Endothelial cell of umbilical vein (primary cell): ENCODE data around the gene KAZALD1. TPM values are rescaled to one million over a fixed set of nuclear protein-coding genes. Genes with fewer than 3 reads are reported as not detected.

Experiments
- BruUV-seq: library from RNA; stranded (reverse); fragments of 400-500 nt; replicated peaks from 2 replicates; lab custom pipeline; 2021; lab: Mats Ljungman, UMichigan
- CTCF ChIA-PET: fragments of 300-600, 350-600 bp; sonication (Branson Sonifier 250); formaldehyde crosslinking; loops from one replicate; lab custom pipeline; 2021; ENCODE audit warnings: antibody characterized with exemption, inconsistent platforms; lab: Charles Lee
- POLR2A ChIA-PET: fragments of 300-600, 350-600 bp; sonication (Branson Sonifier 250); formaldehyde crosslinking; loops from one replicate; lab custom pipeline; 2021; ENCODE audit warnings: antibody characterized with exemption, inconsistent platforms; lab: Charles Lee
- DNase-seq: peaks from one replicate; pipeline ENCODE4 v3.0.0-alpha.2; 2011; ENCODE audit warnings: low read depth, low spot score
- FAIRE-seq: peaks from 2 replicates; lab custom pipeline; 2011; peaks lifted over from hg19 to GRCh38; lab: Jason Lieb, UNC
- H2AFZ ChIP-seq: 2 replicates; pipeline ENCODE4 v1.6.0; 2012; ENCODE audit warnings: low read depth, low read length, control low read depth, inconsistent platforms
- H3K27ac ChIP-seq: 2 replicates; pipeline ENCODE4 v1.5.1; 2011; ENCODE audit warnings: low read depth, mild to moderate bottlenecking, control low read depth, low read length, moderate library complexity; ENCODE audit not compliant: insufficient read depth
- H3K27me3 ChIP-seq, 2 experiments: 2 replicates each; pipeline versions ENCODE4 v1.6.0 to v1.6.1; 2011; ENCODE audit warnings: low read length in 2 of 2, mixed read lengths in 1 of 2; ENCODE audit not compliant: control insufficient read depth in 2 of 2, insufficient read depth in 2 of 2
- H3K36me3 ChIP-seq, 2 experiments: 2 replicates in 1 of 2; 3 replicates in 1 of 2; pipeline ENCODE4 v1.5.1; 2011; ENCODE audit warnings: low read length in 2 of 2, mild to moderate bottlenecking in 1 of 2, moderate library complexity in 1 of 2; ENCODE audit not compliant: control insufficient read depth in 2 of 2, insufficient read depth in 2 of 2; ENCODE audit errors: extremely low read depth in 1 of 2
- H3K4me1 ChIP-seq: 3 replicates; pipeline ENCODE4 v1.5.1; 2011; ENCODE audit warnings: mild to moderate bottlenecking, low read length; ENCODE audit not compliant: control insufficient read depth, insufficient read depth; ENCODE audit errors: extremely low read depth
- H3K4me2 ChIP-seq: 2 replicates; pipeline ENCODE4 v1.6.1; 2011; ENCODE audit warnings: low read length, control low read depth, mixed read lengths; ENCODE audit not compliant: insufficient read depth
- H3K4me3 ChIP-seq, 3 experiments: fragments of 200-600 bp in 1 of 3; sonication (generic), shearing (Covaris generic) in 1 of 3; replicated peaks in 1 of 3; 2 replicates each; pipeline ENCODE4 v1.5.1; 2011 to 2016; ENCODE audit warnings: control low read depth in 3 of 3, low read length in 3 of 3, mild to moderate bottlenecking in 2 of 3, inconsistent platforms in 1 of 3, low read depth in 1 of 3, moderate library complexity in 1 of 3; ENCODE audit not compliant: insufficient read depth in 1 of 3
- H3K79me2 ChIP-seq: 2 replicates; pipeline ENCODE4 v1.6.0; 2012; ENCODE audit warnings: low read length, inconsistent platforms; ENCODE audit not compliant: control insufficient read depth, insufficient read depth
- H3K9ac ChIP-seq: replicated peaks from 2 replicates; pipeline ENCODE3; 2011; ENCODE audit warnings: low read length, control low read depth; ENCODE audit not compliant: insufficient read depth; ENCODE audit errors: extremely low read depth
- H3K9me1 ChIP-seq: replicated peaks from 3 replicates; pipeline ENCODE4 v1.6.0; 2011; ENCODE audit warnings: mild to moderate bottlenecking, low read length; ENCODE audit not compliant: control insufficient read depth, insufficient read depth; ENCODE audit errors: extremely low read depth
- H3K9me3 ChIP-seq: replicated peaks from 2 replicates; pipeline ENCODE4 v1.5.1; 2012; ENCODE audit warnings: low read length, inconsistent platforms; ENCODE audit not compliant: control insufficient read depth, insufficient read depth
- H4K20me1 ChIP-seq: replicated peaks from 2 replicates; pipeline ENCODE3; 2011; ENCODE audit warnings: mild to moderate bottlenecking, low read length; ENCODE audit not compliant: control insufficient read depth, insufficient read depth; ENCODE audit errors: extremely low read depth
- EZH2 ChIP-seq: IDR thresholded peaks from 2 replicates; pipeline ENCODE4 v1.6.1; 2012; ENCODE audit warnings: borderline replicate concordance, low read depth, mild to moderate bottlenecking, moderate library complexity, low read length, inconsistent platforms; ENCODE audit not compliant: severe bottlenecking
- FOS ChIP-seq: IDR thresholded peaks from 2 replicates; pipeline ENCODE4 v1.6.1; 2011; ENCODE audit warnings: mild to moderate bottlenecking, low read length, moderate library complexity, borderline replicate concordance; ENCODE audit not compliant: insufficient read depth
- GATA2 ChIP-seq: IDR thresholded peaks from 2 replicates; pipeline ENCODE4 v1.7.0; 2011; ENCODE audit warnings: low read depth, mild to moderate bottlenecking, moderate library complexity, mixed read lengths, low read length; ENCODE audit not compliant: insufficient read length, insufficient read depth
- JUN ChIP-seq: IDR thresholded peaks from 2 replicates; pipeline ENCODE4 v1.6.1; 2011; ENCODE audit warnings: borderline replicate concordance, low read depth; ENCODE audit not compliant: insufficient read length, insufficient read depth
- MYC ChIP-seq: IDR thresholded peaks from one replicate; pipeline ENCODE4 v1.6.1; 2011; ENCODE audit warnings: mild to moderate bottlenecking, low read depth, low read length
- POLR2A ChIP-seq: IDR thresholded peaks from 2 replicates; pipeline ENCODE4 v1.6.1; 2012; ENCODE audit warnings: low read depth, mild to moderate bottlenecking, control low read depth, low read length
- POLR2AphosphoS5 ChIP-seq: IDR thresholded peaks from 2 replicates; pipeline ENCODE4 v1.6.1; 2012; ENCODE audit warnings: low read depth, mild to moderate bottlenecking, control low read depth, low read length, moderate library complexity; ENCODE audit not compliant: insufficient read depth
- dilution Hi-C: fragments of 300-500 bp; cut with MboI; formaldehyde crosslinking; loops from one replicate; pipeline ENCODE4 v1.15.0; 2019; ENCODE audit warnings: low sequenced_read_pairs; ENCODE audit not compliant: extremely low pct_ligation_motif_present
- intact Hi-C: fragments of 100-400 bp; cut with micrococcal nuclease; formaldehyde crosslinking; loops from one replicate; pipeline ENCODE4 v1.10.0; 2022
- polyA plus RNA-seq, 4 experiments: library from polyadenylated mRNA; depleted of rRNA in 3 of 4; stranded (reverse) in 3 of 4; unstranded in 1 of 4; fragments of >200 nt; gene quantifications; 2 replicates each; pipeline versions ENCODE4 v1.2.1 to v1.2.3, GENCODE V29; 2011 to 2012; ENCODE audit warnings: missing spikeins in 1 of 4
- total RNA-seq: library from RNA; stranded (reverse); gene quantifications from 2 replicates; pipeline ENCODE4 v1.2.3, GENCODE V29; 2021
- TF ChIP-seq, protein P1 (sequence below), 2 donors: IDR thresholded peaks; 1 replicate in 1 of 2; 2 replicates in 1 of 2; pipeline ENCODE4 v1.5.1; 2011; ENCODE audit warnings: low read length in 2 of 2, mild to moderate bottlenecking in 2 of 2, moderate library complexity in 2 of 2, control low read depth in 1 of 2, inconsistent platforms in 1 of 2, low read depth in 1 of 2; ENCODE audit not compliant: insufficient read depth in 1 of 2; ENCODE audit errors: extremely low read depth in 1 of 2

Gene KAZALD1
- total and polyA plus RNA-seq, 2 donors (not counting 3 experiments of a cell fraction or from before 2014, with no cell fraction given): 3.0 to 3.3 TPM

DNA sequence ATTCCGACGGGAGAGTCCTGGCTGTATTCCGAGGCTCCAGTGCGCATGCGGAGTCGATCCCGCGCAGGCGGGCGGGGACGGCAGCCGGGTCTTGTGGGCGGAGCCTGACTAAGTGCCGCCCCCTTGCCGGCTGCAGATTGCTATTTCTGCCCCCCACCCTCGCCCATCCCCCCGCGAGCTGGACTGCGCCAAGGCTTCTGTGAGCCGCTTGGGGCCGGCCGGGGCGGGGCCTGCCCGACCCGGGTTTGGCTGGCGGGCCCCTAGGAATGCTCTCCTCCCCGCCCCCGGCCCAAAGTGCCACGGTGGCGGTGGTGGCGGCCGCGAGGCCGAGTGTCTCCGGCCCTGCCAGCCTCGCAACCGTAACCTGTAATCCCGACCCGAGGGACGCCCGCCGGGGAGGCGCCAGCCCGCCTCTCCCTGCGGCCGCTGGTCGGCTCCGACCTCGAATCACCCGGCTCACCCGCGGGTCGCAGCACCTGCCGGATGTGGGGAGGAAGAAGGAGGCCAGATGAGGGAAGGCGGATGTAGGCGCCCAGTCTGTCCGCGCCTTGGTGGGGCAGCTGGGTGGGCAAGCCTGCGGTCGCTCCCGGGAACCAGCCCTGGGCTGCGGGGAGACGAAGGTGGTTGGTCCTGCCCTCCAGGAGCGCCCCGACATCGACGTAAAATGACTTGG lies 702 bp upstream of the KAZALD1 start:
- H3K36me3 ChIP-seq: no peaks in the 10 kb centered on the region
- no peak for TF ChIP-seq FOS
- no peak for TF ChIP-seq MYC
- peak; percentile 44 for TF ChIP-seq POLR2A
- H3K9me3 ChIP-seq: no peaks in the 10 kb centered on the region
- H2AFZ ChIP-seq: peak overlapping the region; percentile 100
- H3K27me3 ChIP-seq: no peaks in the 10 kb centered on the region
- H3K4me2 ChIP-seq: peak overlapping the region; percentile 97
- intact Hi-C loops: loop anchor here (1.0 to 2.0 kb wide), 3 partner anchors 7 to 81 kb away; partner anchors contain the start of gene LZTS2
- peak; percentile 93 for DNase-seq
- H3K79me2 ChIP-seq: no peaks in the 10 kb centered on the region
- H3K4me1 ChIP-seq: peaks cover 39% of the 10 kb centered on the region
- peak overlapping the region; percentile 100 for H3K9ac ChIP-seq
- peak overlapping the region; percentile 89 to 97 (median 96) for H3K4me3 ChIP-seq
- BruUV-seq: no TSS peak
- no peaks in the 10 kb centered on the region for H3K9me1 ChIP-seq
- FAIRE-seq: no peak
- peak overlapping the region; percentile 99 for H3K27ac ChIP-seq
- dilution Hi-C loops: no loop called here
- no peaks in the 10 kb centered on the region for H4K20me1 ChIP-seq
- ChIA-PET POLR2A (interaction anchor here (0.5 to 0.9 kb wide), 4 partner anchors 10 to 81 kb away, joined by 3 read pairs; no protein-coding TSS in a partner anchor), CTCF (interaction anchor here (0.7 to 13.1 kb wide), 11 partner anchors 11 to 81 kb away, joined by 3 to 290 read pairs (median 5); no protein-coding TSS in a partner anchor)

DNA sequence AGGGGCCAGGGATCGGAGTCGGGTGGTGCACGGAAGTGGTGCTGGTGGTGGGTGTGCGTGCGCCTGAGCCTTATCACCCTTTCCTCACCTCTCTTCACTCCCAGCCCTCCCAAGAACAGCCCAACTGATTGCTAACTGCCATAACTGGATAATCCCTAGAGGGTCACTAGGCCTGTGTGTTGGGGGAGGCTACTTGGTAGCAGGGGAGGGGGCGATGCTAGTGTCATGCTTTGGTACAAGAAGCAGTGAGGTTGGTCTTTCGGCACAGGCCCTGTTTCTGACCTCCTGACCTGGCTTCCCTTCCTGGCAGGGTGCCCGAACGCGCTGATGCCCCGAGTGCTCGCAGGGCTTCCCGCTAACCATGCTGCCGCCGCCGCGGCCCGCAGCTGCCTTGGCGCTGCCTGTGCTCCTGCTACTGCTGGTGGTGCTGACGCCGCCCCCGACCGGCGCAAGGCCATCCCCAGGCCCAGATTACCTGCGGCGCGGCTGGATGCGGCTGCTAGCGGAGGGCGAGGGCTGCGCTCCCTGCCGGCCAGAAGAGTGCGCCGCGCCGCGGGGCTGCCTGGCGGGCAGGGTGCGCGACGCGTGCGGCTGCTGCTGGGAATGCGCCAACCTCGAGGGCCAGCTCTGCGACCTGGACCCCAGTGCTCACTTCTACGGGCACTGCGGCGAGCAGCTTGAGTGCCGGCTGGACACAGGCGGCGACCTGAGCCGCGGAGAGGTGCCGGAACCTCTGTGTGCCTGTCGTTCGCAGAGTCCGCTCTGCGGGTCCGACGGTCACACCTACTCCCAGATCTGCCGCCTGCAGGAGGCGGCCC lies 652 bp downstream of the KAZALD1 start:
- Histone ChIP-seq H3K36me3 (no peaks in the 10 kb centered on the region), H3K9me3 (no peaks in the 10 kb centered on the region), H3K27me3 (no peaks in the 10 kb centered on the region), H3K4me3 (peak overlapping the region in 1 of 3 experiments; percentile 14), H3K9ac (no peak overlapping the region), H3K79me2 (no peaks in the 10 kb centered on the region), H2AFZ (peak overlapping the region; percentile 33), H3K4me2 (peak overlapping the region; percentile 13), H3K4me1 (peaks cover 50% of the 10 kb centered on the region), H3K9me1 (no peaks in the 10 kb centered on the region), H4K20me1 (no peaks in the 10 kb centered on the region), H3K27ac (peak overlapping the region; percentile 99)
- TF ChIP-seq, protein P1, sequence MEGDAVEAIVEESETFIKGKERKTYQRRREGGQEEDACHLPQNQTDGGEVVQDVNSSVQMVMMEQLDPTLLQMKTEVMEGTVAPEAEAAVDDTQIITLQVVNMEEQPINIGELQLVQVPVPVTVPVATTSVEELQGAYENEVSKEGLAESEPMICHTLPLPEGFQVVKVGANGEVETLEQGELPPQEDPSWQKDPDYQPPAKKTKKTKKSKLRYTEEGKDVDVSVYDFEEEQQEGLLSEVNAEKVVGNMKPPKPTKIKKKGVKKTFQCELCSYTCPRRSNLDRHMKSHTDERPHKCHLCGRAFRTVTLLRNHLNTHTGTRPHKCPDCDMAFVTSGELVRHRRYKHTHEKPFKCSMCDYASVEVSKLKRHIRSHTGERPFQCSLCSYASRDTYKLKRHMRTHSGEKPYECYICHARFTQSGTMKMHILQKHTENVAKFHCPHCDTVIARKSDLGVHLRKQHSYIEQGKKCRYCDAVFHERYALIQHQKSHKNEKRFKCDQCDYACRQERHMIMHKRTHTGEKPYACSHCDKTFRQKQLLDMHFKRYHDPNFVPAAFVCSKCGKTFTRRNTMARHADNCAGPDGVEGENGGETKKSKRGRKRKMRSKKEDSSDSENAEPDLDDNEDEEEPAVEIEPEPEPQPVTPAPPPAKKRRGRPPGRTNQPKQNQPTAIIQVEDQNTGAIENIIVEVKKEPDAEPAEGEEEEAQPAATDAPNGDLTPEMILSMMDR (IDR thresholded peaks at IDR 0.05; ENCODE audit: extremely low read depth in 1 of 2, insufficient read depth in 1 of 2, low read depth in 1 of 2, low read length in 2 of 2): peak; percentile 69 to 70
- TF ChIP-seq GATA2: no peak
- no peak for TF ChIP-seq JUN
- TF ChIP-seq EZH2: no peak
- no peak for TF ChIP-seq POLR2AphosphoS5
- TF ChIP-seq MYC: no peak
- ChIA-PET CTCF (interaction anchor here (0.6 to 13.1 kb wide), 7 partner anchors 13 to 80 kb away, joined by 3 to 290 read pairs (median 17); no protein-coding TSS in a partner anchor), POLR2A (no interaction called here)
- DNase-seq: peak; percentile 56
- no TSS peak for BruUV-seq
- peak; percentile 72 for FAIRE-seq
- intact Hi-C loops (loop anchor here (1.0 kb wide), 1 partner anchor 19 kb away; no protein-coding TSS in a partner anchor), dilution Hi-C loops (no loop called here)
